ENCODE results near the gene COL5A1.

The COL5A1 gene

DNA sequence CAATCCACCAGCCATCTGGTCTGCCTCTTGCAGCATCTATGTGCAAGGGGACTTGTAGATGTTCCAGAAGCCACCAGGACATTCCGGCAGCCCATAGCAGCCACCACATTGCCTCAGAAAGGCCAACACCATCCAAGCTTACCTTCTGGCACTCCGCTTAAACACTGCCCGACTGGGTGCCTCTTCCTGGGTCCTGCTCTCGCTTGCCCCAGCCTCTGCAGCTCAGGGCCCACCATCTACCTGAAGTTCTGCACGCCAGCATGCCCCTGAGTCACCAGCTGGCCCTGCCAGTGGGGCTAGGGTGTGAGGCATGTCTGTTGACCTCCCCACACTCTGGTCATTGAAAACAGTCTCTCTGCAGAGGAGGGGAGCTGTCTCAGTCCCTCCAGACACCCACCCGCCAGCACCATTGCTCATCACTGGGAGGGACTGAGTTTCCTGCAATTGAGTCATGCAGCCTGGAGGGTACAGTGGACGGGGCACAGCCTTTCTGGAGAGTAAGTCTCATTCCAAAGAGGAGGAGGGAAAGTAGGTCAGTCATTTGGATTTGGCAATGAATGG lies 16.9 kb upstream of the COL5A1 start:
- H3K4me1 Mint-ChIP-seq: no peaks in the 10 kb centered on the region
- H3K27ac Mint-ChIP-seq (ENCODE audit: low read depth): no peak overlapping the region
- no peak overlapping the region for H3K4me3 Mint-ChIP-seq
- ATAC-seq (replicated peaks; ENCODE audit: extremely low read depth, poor library complexity, severe bottlenecking) (no peak), DNase-seq (ENCODE audit: low spot score in 2 of 2) (no peak)
- peaks cover 2% of the 10 kb centered on the region for H3K36me3 Mint-ChIP-seq (ENCODE audit: insufficient read depth)
- no peaks in the 10 kb centered on the region for H3K9me3 Mint-ChIP-seq
- peaks cover 53% of the 10 kb centered on the region for H3K27me3 Mint-ChIP-seq

DNA sequence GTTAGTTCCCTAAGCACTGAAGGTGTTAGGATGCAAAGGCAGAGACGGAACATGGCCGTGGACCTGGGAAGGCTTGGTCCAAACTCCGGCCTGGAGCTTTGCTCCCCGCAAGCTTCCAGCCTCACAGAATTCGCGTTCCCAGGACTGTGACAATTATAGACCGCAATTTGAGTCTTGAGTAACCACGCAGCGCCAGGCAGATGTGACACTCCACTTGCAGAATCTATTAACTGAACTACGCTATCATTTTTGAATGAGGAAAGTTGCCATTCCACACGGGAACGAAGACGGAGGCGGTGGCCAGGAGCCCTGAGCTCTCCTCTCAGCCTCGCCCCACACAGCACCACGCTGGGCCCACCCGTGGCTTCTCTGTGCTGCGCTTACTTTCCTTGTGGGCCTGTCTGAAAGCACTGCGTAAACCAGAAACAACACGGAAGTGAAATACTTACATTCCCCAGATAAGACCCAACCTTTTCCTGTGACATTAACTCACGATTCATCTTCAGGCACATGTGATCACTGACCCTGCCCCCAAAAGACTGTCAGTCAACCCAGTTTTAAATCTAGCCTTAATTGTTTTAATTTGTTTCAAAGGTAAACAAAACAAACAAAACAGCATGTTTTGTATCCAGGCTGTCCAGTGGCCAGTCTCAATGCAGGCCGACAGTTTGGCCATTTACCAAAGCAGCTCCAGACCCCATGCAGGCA lies 16.1 kb upstream of the COL5A1 start:
- ATAC-seq (replicated peaks; ENCODE audit: extremely low read depth, poor library complexity, severe bottlenecking): no peak

DNA sequence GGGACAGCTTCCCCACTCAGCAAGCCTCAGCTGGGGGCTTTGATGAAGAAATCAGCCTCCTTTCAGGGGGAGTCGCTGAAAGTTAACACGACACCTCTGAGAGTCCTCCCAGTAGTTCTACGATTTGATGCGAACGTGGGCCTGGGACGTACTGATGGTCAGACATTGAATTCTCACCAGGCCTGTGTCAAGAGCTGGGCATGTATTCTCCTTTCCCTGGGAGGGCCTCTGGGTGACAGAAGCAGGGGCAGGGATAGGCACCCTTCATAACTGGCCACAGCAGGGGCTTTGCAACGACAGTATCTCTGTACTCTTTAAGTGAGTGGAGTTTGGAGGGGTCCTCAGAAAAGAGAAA lies 15.6 kb upstream of the COL5A1 start:
- peaks cover 2% of the 10 kb centered on the region for H3K36me3 Mint-ChIP-seq (ENCODE audit: insufficient read depth)
- no peak overlapping the region for H3K27ac Mint-ChIP-seq (ENCODE audit: low read depth)
- peaks cover 54% of the 10 kb centered on the region for H3K27me3 Mint-ChIP-seq
- no peaks in the 10 kb centered on the region for H3K9me3 Mint-ChIP-seq
- no peak overlapping the region for H3K4me3 Mint-ChIP-seq
- H3K4me1 Mint-ChIP-seq: no peaks in the 10 kb centered on the region
- DNase-seq (ENCODE audit: low spot score in 2 of 2) (no peak), ATAC-seq (replicated peaks; ENCODE audit: extremely low read depth, poor library complexity, severe bottlenecking) (no peak)

More for the DNA sequence above, 16.1 kb upstream of the COL5A1 start:
- peaks cover 2% of the 10 kb centered on the region for H3K36me3 Mint-ChIP-seq (ENCODE audit: insufficient read depth)
- H3K9me3 Mint-ChIP-seq: no peaks in the 10 kb centered on the region
- H3K27me3 Mint-ChIP-seq: peaks cover 56% of the 10 kb centered on the region
- H3K27ac Mint-ChIP-seq (ENCODE audit: low read depth): no peak overlapping the region
- no peak for DNase-seq (ENCODE audit: low spot score in 2 of 2)
- no peak overlapping the region for H3K4me3 Mint-ChIP-seq
- no peaks in the 10 kb centered on the region for H3K4me1 Mint-ChIP-seq

DNA sequence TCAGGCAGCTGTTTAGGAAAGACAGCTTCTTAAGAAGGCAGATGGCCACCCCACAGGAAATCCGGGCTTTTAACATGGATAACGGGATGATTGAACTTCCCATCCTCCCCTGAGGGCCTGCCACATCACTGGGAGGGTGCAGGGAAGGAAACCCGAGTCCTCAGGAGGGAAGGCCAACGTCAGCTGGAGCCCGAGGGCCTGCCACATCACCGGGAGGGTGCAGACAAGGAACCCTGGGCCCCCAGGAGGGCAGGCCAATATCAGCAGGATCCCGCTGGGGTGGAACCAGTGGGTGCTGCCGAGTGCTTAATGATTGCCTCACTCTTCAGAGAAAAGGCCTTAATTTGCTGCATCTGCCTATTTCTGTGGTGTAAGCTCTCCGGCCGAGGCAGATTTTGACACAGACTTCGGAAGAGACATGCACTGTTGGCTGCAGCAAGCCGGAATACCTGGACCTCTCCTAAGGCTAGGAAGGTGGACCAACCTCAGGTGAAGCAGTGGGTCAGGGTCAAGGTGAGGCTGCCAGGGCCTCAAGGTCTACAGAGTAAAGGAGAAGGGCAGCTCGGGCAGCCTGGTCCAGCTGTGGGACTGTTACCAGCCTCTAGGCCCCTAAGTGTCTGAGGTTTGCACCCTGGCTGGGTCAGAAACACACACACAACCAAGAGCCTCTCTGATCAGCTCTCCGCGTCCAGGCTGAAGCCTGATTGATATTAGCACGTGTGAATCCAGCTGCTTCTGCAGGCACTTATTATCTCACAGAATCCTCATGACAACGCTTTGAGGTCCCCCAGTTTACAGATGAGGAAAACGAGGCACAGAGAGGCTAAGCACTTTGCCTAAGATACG lies 14.8 kb upstream of the COL5A1 start:
- no peak overlapping the region for H3K4me3 Mint-ChIP-seq
- ATAC-seq (replicated peaks; ENCODE audit: extremely low read depth, poor library complexity, severe bottlenecking) (no peak), DNase-seq (ENCODE audit: low spot score in 2 of 2) (no peak)
- H3K27me3 Mint-ChIP-seq: peaks cover 46% of the 10 kb centered on the region
- peaks cover 2% of the 10 kb centered on the region for H3K36me3 Mint-ChIP-seq (ENCODE audit: insufficient read depth)
- no peaks in the 10 kb centered on the region for H3K9me3 Mint-ChIP-seq
- no peaks in the 10 kb centered on the region for H3K4me1 Mint-ChIP-seq
- no peak overlapping the region for H3K27ac Mint-ChIP-seq (ENCODE audit: low read depth)

DNA sequence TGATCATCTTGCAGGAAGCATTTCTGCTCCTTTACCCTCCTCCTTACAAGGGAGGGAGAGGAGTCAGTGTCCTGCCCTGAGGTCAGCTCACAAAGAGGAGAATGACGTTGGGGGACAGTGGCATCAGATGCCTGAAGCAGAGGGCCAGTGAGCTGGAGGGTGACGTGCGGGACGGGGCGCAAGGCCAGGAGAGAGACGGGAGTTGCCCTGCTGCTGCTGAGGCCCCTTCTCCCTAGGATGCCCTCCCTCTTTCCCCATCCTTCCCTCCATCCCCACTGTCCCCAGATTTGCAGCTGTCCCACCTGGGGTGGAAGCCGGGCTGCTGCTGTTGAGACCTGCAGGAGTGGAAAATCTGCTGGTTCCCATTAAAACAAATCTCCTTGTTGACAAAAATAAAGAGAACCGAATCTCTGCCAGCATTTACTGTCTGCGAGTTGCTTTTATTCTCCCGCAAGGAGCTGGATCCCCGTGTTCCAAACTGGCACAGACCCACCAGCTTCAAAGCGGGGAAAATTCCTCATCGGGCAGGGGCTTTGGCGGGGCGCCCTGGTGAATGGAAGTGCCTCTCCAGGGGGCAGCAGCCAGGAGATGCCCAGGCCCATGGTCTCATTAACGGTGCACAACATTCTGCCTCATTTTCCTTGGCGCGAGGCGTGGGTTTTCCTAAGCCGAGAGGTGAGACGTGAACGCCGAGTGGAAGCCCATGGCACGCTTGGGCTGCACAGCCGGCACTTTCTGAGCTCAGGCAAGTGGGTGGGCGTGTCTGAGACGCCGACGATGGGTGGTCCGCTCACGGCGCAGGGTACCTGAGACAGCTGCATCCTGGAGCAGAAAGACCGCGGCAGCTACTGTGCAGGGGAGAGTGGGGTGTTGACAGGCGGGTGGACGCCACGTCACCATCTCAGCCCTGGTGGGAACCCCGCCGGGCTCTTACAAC lies 13.9 kb upstream of the COL5A1 start:
- no peak overlapping the region for H3K27ac Mint-ChIP-seq (ENCODE audit: low read depth)
- H3K4me3 Mint-ChIP-seq: no peak overlapping the region
- no peaks in the 10 kb centered on the region for H3K4me1 Mint-ChIP-seq
- no peak for DNase-seq (ENCODE audit: low spot score in 2 of 2)
- no peak for ATAC-seq (replicated peaks; ENCODE audit: extremely low read depth, poor library complexity, severe bottlenecking)
- H3K27me3 Mint-ChIP-seq: peaks cover 37% of the 10 kb centered on the region
- peaks cover 2% of the 10 kb centered on the region for H3K36me3 Mint-ChIP-seq (ENCODE audit: insufficient read depth)
- no peaks in the 10 kb centered on the region for H3K9me3 Mint-ChIP-seq

DNA sequence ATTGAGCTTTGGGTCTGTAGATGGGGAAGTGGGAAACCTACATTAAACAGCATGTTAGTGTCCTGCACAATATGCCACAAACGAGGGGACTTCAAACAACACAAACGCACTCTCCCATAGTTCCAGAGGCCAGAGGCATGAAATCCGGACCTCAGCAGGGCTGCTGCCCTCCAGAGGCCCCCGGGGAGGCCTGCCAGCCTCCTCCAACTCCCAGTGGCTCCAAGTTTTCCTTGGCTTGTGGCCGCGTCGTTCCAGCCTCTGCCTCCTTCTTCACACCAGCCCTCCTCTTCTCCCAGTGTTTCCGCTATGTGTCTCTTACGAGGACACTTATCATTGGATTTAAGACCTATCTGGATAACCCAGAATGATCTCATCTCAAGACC lies 13.3 kb upstream of the COL5A1 start:
- DNase-seq (ENCODE audit: low spot score in 2 of 2) (no peak), ATAC-seq (replicated peaks; ENCODE audit: extremely low read depth, poor library complexity, severe bottlenecking) (no peak)
- Mint-ChIP-seq H3K4me3 (no peak overlapping the region), H3K9me3 (no peaks in the 10 kb centered on the region), H3K27me3 (peaks cover 32% of the 10 kb centered on the region), H3K36me3 (ENCODE audit: insufficient read depth) (peaks cover 2% of the 10 kb centered on the region), H3K4me1 (no peaks in the 10 kb centered on the region), H3K27ac (ENCODE audit: low read depth) (no peak overlapping the region)

DNA sequence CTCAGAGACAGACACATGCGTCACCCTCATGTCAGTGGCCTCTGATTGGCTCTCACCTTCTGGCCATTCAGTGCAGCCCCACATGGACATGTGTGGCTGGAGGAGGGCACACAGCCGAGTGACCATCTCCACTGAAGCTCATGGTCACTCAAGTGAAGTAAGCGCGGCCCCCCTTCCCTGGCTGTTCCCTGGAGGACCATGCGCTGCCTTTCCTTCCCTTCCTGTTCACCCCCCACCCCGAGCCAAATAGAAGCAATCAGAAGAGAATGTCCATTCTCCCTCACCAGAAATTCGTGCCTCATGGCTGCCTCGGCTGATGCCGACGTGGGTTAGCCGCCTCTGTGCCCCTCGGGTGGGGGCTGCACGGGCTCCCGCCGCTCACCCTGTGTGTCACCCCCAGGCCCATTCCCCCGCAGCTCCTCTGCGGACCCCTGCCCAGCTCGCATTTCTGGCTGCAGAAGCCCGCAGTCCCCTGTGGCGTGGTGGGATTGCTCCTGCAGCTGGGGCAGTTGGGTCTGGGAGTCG lies 12.5 kb upstream of the COL5A1 start:
- H3K27me3 Mint-ChIP-seq: peaks cover 28% of the 10 kb centered on the region
- ATAC-seq (replicated peaks; ENCODE audit: extremely low read depth, poor library complexity, severe bottlenecking): no peak
- no peaks in the 10 kb centered on the region for H3K9me3 Mint-ChIP-seq
- H3K27ac Mint-ChIP-seq (ENCODE audit: low read depth): no peak overlapping the region
- H3K4me3 Mint-ChIP-seq: no peak overlapping the region
- no peaks in the 10 kb centered on the region for H3K4me1 Mint-ChIP-seq
- DNase-seq (ENCODE audit: low spot score in 2 of 2): no peak
- H3K36me3 Mint-ChIP-seq (ENCODE audit: insufficient read depth): peaks cover 3% of the 10 kb centered on the region

DNA sequence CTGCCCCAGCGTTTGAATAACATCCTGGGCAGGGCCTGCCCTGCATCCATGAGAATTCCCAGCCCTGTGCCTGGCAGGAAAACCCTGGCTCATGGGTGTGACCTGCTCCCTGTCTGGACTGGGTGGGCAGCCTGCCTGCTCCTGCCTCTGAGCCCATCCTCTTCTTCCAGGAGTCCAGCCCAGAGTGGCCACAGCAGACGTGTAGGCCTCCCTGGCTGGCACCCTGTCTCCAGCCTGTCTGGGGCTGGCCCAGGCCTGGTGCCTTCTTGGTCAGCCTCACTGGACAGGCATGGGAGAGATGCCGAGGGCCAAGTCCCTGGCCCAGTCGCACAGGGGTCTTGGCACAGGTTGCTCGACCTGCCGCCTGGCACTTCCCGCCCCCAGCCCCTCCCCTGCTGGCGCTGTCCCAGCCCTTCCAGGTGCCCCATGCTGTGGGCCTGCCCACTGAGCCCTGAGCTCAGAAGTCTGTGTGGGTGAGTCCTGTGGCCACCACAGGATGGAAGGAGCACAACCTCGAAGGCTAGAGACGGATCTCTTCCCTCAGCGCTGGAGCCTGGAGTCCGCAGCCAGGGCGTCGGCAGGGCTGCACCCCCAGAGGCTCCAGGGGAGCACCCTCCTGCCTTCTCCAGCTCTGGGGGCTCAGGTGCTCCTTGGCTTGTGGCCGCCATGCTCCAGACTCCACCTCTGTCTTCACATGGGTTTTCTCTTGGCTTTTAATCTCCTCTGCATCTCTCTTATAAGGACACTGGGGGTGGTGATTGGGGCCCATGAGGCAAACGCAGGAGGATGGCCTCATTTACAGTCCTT lies 11.8 kb upstream of the COL5A1 start:
- Mint-ChIP-seq H3K27me3 (peaks cover 21% of the 10 kb centered on the region), H3K4me3 (no peak overlapping the region), H3K9me3 (no peaks in the 10 kb centered on the region), H3K4me1 (no peaks in the 10 kb centered on the region), H3K27ac (ENCODE audit: low read depth) (no peak overlapping the region), H3K36me3 (ENCODE audit: insufficient read depth) (peaks cover 3% of the 10 kb centered on the region)
- no peak for DNase-seq (ENCODE audit: low spot score in 2 of 2)
- no peak for ATAC-seq (replicated peaks; ENCODE audit: extremely low read depth, poor library complexity, severe bottlenecking)

DNA sequence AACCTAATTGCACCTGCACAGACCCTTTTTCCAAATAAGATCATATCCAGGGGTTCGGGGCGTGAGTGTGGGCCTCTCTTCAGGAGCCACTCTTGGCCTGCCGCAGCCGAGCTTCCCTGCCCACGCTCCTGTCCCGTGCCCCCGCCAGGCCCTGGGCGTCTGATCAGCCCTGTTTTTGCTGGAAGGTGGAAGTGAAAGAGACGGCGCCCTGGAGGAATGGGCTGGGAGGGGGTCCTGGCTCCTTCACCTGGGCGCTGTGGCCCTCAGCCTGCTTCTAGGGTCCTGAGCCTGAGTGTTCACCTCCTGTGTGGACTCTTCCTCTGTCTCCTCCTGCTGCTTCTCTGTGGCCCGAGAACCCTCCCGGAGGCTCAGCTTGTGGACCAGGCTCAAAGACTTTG lies 11.2 kb upstream of the COL5A1 start:
- H3K9me3 Mint-ChIP-seq: no peaks in the 10 kb centered on the region
- DNase-seq (ENCODE audit: low spot score in 2 of 2) (no peak), ATAC-seq (replicated peaks; ENCODE audit: extremely low read depth, poor library complexity, severe bottlenecking) (no peak)
- H3K4me1 Mint-ChIP-seq: no peaks in the 10 kb centered on the region
- no peak overlapping the region for H3K4me3 Mint-ChIP-seq
- H3K36me3 Mint-ChIP-seq (ENCODE audit: insufficient read depth): peaks cover 3% of the 10 kb centered on the region
- no peak overlapping the region for H3K27ac Mint-ChIP-seq (ENCODE audit: low read depth)
- peaks cover 15% of the 10 kb centered on the region for H3K27me3 Mint-ChIP-seq

DNA sequence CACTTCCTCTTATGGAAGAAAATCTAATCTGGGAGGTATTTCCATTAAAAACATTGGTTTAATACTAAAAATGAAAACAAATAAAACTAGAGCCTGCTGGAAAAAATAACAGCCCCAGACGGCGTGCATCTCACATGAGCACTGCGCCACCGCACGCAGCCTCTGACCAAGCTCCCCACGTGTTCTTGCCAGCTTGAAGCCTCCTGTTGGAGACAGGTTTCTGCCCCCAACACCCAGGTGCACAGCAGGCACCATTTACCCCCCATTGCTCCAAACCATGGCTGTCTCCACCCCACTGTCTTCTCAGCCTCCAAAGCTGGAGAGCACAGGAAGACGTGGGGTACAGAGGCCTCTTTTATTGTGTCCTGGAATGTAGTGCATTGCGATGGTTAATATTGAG lies 10.7 kb upstream of the COL5A1 start:
- no peak for DNase-seq (ENCODE audit: low spot score in 2 of 2)
- Mint-ChIP-seq H3K27ac (ENCODE audit: low read depth) (no peak overlapping the region), H3K36me3 (ENCODE audit: insufficient read depth) (peaks cover 3% of the 10 kb centered on the region), H3K4me1 (no peaks in the 10 kb centered on the region), H3K9me3 (no peaks in the 10 kb centered on the region), H3K4me3 (no peak overlapping the region), H3K27me3 (peaks cover 10% of the 10 kb centered on the region)
- no peak for ATAC-seq (replicated peaks; ENCODE audit: extremely low read depth, poor library complexity, severe bottlenecking)

DNA sequence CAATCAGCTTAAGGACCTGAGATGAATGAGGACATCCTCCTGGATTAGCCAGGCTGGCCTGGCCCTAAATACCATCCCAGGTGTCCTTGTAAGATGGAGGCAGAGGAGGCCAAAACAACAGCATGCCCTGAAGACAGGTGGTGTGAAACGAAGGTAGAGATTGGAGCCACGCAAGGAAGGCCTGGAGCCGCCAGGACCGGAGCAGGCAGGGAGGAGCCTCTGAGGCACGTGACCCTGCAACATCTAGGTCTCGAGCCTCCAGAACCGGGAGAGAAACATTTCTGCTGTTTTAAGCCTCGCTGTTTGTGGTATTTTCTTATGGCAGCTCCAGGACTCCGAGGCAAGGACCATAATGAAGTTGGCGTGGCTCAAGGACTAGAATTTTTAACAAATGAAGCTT lies 9.7 kb upstream of the COL5A1 start:
- Mint-ChIP-seq H3K27me3 (peaks cover 7% of the 10 kb centered on the region), H3K36me3 (ENCODE audit: insufficient read depth) (peaks cover 3% of the 10 kb centered on the region), H3K27ac (ENCODE audit: low read depth) (no peak overlapping the region), H3K9me3 (no peaks in the 10 kb centered on the region), H3K4me1 (no peaks in the 10 kb centered on the region), H3K4me3 (no peak overlapping the region)
- ATAC-seq (replicated peaks; ENCODE audit: extremely low read depth, poor library complexity, severe bottlenecking): no peak
- no peak for DNase-seq (ENCODE audit: low spot score in 2 of 2)

Measured in central memory CD8-positive, alpha-beta T cell (primary cell).